NB4 (cell line): ENCODE measurements around the gene CCNL1.
"Not testable (repeated sequence)": the region's sequence is repeated elsewhere in the genome, so short reads cannot be mapped to it uniquely, and the experiment has no call there.

ENCODE experiments used
- POLR2A ChIP-seq: IDR thresholded peaks from 2 replicates; pipeline ENCODE4 v1.6.1; 2011; ENCODE audit warnings: mild to moderate bottlenecking; ENCODE audit not compliant: insufficient read length; ENCODE audit errors: extremely low read depth
- TF ChIP-seq, protein P1 (sequence below): IDR thresholded peaks from one replicate; pipeline ENCODE4 v1.5.1; 2012; ENCODE audit warnings: low read depth, low read length
- TF ChIP-seq, protein P2 (sequence below): IDR thresholded peaks from 2 replicates; pipeline ENCODE4 v1.6.1; 2011; ENCODE audit warnings: low read depth, low read length

DNA sequence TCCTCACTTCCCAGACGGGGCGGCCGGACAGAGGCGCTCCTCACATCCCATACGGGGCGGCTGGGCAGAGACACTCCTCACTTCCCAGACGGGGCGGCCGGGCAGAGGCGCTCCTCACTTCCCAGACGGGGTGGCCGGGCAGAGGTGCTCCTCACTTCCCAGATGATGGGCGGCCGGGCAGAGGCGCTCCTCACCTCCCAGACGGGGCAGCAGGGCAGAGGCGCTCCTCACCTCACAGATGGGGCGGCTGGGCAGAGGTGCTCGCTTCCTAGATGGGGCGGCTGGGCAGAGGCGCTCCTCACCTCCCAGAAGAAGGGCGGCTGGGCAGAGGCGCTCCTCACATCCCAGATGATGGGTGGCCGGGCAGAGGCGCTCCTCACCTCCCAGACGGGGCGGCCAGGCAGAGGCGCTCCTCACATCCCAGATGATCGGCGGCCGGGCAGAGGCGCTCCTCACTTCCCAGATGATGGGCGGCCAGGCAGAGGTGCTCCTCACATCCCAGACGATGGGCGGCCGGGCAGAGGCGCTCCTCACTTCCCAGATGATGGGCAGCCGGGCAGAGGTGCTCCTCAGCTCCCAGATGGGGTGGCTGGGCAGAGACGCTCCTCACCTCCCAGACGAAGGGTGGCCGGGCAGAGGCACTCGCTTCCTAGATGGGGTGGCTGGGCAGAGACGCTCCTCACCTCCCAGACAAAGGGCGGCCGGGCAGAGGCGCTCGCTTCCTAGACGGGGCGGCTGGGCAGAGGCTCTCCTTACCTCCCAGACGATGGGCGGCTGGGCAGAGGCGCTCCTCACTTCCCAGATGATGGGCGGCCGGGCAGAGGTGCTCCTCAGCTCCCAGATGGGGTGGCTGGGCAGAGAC lies 18.8 kb upstream of the CCNL1 start:
- TF ChIP-seq, protein P1, sequence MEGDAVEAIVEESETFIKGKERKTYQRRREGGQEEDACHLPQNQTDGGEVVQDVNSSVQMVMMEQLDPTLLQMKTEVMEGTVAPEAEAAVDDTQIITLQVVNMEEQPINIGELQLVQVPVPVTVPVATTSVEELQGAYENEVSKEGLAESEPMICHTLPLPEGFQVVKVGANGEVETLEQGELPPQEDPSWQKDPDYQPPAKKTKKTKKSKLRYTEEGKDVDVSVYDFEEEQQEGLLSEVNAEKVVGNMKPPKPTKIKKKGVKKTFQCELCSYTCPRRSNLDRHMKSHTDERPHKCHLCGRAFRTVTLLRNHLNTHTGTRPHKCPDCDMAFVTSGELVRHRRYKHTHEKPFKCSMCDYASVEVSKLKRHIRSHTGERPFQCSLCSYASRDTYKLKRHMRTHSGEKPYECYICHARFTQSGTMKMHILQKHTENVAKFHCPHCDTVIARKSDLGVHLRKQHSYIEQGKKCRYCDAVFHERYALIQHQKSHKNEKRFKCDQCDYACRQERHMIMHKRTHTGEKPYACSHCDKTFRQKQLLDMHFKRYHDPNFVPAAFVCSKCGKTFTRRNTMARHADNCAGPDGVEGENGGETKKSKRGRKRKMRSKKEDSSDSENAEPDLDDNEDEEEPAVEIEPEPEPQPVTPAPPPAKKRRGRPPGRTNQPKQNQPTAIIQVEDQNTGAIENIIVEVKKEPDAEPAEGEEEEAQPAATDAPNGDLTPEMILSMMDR: not testable (repeated sequence)
- TF ChIP-seq, protein P2, sequence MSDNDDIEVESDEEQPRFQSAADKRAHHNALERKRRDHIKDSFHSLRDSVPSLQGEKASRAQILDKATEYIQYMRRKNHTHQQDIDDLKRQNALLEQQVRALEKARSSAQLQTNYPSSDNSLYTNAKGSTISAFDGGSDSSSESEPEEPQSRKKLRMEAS: not testable (repeated sequence)
- TF ChIP-seq POLR2A: not testable (repeated sequence)
